Hematopoietic multipotent progenitor cell treated with erythropoietin and hydrocortisone succinate and interleukin-3 and kit ligand, for 6 days (in vitro differentiated cells): ENCODE results near the gene MYOM3.
"Not testable (repeated sequence)": the region's sequence is repeated elsewhere in the genome, so short reads cannot be mapped to it uniquely, and the experiment has no call there.

Experiments
- DNase-seq: peaks from one replicate; pipeline ENCODE4 v3.0.0-alpha.2; 2015

The MYOM3 gene

GRCh38 chr1:24022581-24023361 is 89.2 kb downstream of the MYOM3 start:
- DNase-seq: no peak

GRCh38 chr1:24021403-24022266 is 90.3 kb downstream of the MYOM3 start:
- no peak for DNase-seq

- DNase-seq: no peak
Measured at GRCh38 chr1:24020470-24020869, 91.5 kb downstream of the MYOM3 start.

GRCh38 chr1:24020025-24020424 is 91.9 kb downstream of the MYOM3 start:
- DNase-seq: no peak

- DNase-seq: peak; percentile 37
Measured at GRCh38 chr1:24018611-24019580, 93.0 kb downstream of the MYOM3 start.

- DNase-seq: no peak
Measured at GRCh38 chr1:24015221-24016210, 96.4 kb downstream of the MYOM3 start.

- not testable (repeated sequence) for DNase-seq
Measured at GRCh38 chr1:24012878-24013277, 99.1 kb downstream of the MYOM3 start.

- no peak for DNase-seq
Measured at GRCh38 chr1:24010650-24011049, 101.3 kb downstream of the MYOM3 start.

- no peak for DNase-seq
Measured at GRCh38 chr1:24009406-24009805, 102.5 kb downstream of the MYOM3 start.

GRCh38 chr1:24008574-24009184 is 103.3 kb downstream of the MYOM3 start:
- not testable (repeated sequence) for DNase-seq

GRCh38 chr1:24007079-24007478 is 104.9 kb downstream of the MYOM3 start:
- DNase-seq: no peak
